Thymus (tissue), 11 donors: ENCODE results near the gene MGAT4B. TPM values are rescaled to one million over a fixed set of nuclear protein-coding genes. Genes with fewer than 3 reads are reported as not detected.

ENCODE experiments used
- DNase-seq, 9 donors: peaks; one replicate each; pipeline ENCODE4 v3.0.0-alpha.2; 2013; ENCODE audit warnings: low spot score in 9 of 9, low read depth in 6 of 9, missing footprints in 1 of 9
- H3K27ac ChIP-seq, 2 donors: one replicate each; pipeline ENCODE4 v1.5.1; 2013; ENCODE audit warnings: control low read depth in 1 of 2, low read depth in 1 of 2, low read length in 1 of 2, mild to moderate bottlenecking in 1 of 2, moderate library complexity in 1 of 2
- H3K27me3 ChIP-seq, 2 donors: one replicate each; pipeline ENCODE4 v1.5.1; 2013; ENCODE audit warnings: low read length in 1 of 2; ENCODE audit not compliant: control insufficient read depth in 2 of 2, insufficient read depth in 1 of 2
- H3K36me3 ChIP-seq, 2 donors: one replicate each; pipeline ENCODE4 v1.5.1; 2013; ENCODE audit warnings: low read length in 1 of 2, mild to moderate bottlenecking in 1 of 2, moderate library complexity in 1 of 2; ENCODE audit not compliant: control insufficient read depth in 2 of 2, insufficient read depth in 2 of 2
- H3K4me1 ChIP-seq, 2 donors: one replicate each; pipeline ENCODE4 v1.5.1; 2013; ENCODE audit warnings: low read length in 2 of 2; ENCODE audit not compliant: control insufficient read depth in 2 of 2, insufficient read depth in 2 of 2
- H3K4me3 ChIP-seq, 2 donors: one replicate each; pipeline ENCODE4 v1.5.1; 2013; ENCODE audit warnings: low read length in 2 of 2, control low read depth in 1 of 2, mild to moderate bottlenecking in 1 of 2
- H3K9me3 ChIP-seq, 2 donors: one replicate each; pipeline ENCODE4 v1.5.1; 2013; ENCODE audit warnings: low read length in 1 of 2, mild to moderate bottlenecking in 1 of 2; ENCODE audit not compliant: control insufficient read depth in 2 of 2, insufficient read depth in 1 of 2
- WGBS: extraction: QIAGEN DNeasy Blood & Tissue Kit; methylation state at CpG from one replicate; pipeline ENCODE4 v1.1.7; 2013; 5-methylcytosine and 5-hydroxymethylcytosine counted together
- polyA plus RNA-seq: library from polyadenylated mRNA; stranded (reverse); fragments of 200-250 nt; gene quantifications from one replicate; pipeline ENCODE4 v1.2.3, GENCODE V29; 2013
- total RNA-seq: library from RNA; stranded (reverse); fragments of 120-200 nt; gene quantifications from one replicate; pipeline ENCODE4 v1.2.4, GENCODE V29; 2013
- donor health status: healthy.

Gene MGAT4B
- total and polyA plus RNA-seq, 2 donors: 23.6 to 56.7 TPM

DNA sequence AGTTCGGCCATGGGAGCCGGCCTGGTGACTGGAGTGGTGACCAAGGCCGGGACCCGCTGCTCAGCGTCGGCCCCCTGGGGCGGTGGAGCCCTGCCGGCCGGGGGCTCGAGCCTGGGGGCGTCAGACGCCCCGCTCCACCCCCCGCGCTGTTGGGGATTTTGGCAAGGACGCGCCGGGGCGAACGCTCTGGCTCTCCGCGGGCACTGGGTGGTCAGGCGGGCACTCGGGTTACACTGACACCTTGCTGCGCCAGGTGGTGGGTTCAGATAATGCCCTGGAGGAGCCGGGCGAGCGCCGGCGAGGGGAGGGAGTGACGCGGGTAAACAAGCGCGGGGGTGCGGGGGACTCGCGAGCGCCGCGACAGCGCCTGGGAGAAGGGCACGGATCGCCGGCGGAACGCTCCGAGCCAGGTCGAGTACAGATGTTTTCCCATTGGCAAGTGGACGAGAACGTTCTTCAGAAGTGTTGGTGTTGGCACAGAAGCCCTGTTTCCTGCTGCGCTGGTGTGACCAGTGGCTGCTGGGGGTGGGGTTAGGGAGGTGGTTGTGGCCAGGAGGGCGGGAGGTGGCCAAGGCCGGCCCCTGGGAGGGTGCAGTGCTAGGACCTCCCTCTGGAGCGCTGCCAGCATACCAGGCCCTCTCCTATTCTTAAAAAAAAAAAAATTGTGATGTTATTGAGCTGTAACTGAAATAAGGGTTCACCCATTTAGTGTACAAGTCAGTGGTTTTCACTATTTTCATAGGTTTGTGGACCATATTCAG, 14.8 kb upstream of the MGAT4B start:
- Histone ChIP-seq H3K9me3 (peaks cover 0 to 1% of the 10 kb centered on the region in 2 donors), H3K27me3 (peaks cover 28 to 41% of the 10 kb centered on the region in 2 donors), H3K36me3 (peaks cover 30 to 31% of the 10 kb centered on the region in 2 donors), H3K4me3 (peak overlapping the region; percentile 59 to 72), H3K4me1 (peaks cover 15 to 46% of the 10 kb centered on the region in 2 donors), H3K27ac (peak overlapping the region; percentile 76 to 97)
- under 1% methylated on average over 54 of the region's 54 CpGs for WGBS
- peak in 4 of 9 donors; percentile 59 to 76 (median 64) for DNase-seq

DNA sequence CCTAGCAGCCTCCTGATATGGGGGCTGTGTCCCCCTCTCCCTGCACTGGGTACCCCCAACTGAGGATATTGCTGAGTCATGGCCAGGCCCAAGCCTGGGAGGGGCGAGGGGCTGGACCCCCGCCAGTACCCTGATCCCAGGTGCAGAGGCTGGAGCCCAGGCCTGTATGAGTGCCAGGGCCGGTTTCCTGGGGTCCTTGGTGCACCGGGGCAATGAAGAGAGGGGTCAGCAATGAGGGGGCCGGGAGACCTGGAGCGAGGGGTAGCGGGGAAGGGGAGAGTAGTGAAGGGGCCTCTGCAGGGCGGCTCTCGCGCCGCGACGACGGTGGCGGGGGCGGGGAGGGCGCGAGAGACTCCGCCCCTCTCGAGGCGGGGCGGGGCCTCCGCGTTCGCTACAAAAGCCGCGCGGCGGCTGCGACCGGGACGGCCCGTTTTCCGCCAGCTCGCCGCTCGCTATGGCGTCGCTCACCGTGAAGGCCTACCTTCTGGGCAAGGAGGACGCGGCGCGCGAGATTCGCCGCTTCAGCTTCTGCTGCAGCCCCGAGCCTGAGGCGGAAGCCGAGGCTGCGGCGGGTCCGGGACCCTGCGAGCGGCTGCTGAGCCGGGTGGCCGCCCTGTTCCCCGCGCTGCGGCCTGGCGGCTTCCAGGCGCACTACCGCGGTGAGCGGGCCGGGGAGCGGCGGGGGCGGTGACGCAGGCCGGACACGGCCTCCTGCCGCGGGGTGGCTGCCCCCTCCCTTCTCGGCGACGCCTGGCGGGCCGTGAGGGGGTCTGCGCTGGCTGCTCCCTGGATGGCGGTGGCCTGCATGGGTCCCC, 14.0 kb upstream of the MGAT4B start, which contains the start of gene SQSTM1:
SQSTM1 (plus strand) TSS at position 423 of the 815 bp plus-strand sequence; CDS start at position 455, 32 bp downstream.
- Histone ChIP-seq H3K4me3 (peak within 1 kb of the TSS; percentile 59 to 72), H3K4me1 (peaks cover 15 to 46% of the 10 kb centered on the region in 2 donors), H3K27ac (peak within 1 kb of the TSS; percentile 89 to 97), H3K9me3 (peaks cover 0 to under 1% of the 10 kb centered on the region in 2 donors), H3K36me3 (peaks cover 24% of the 10 kb centered on the region in 2 donors), H3K27me3 (peaks cover 28 to 49% of the 10 kb centered on the region in 2 donors)
- WGBS: under 1% methylated on average over 81 of the region's 81 CpGs
- DNase-seq: peak in 6 of 9 donors; percentile 73 to 90 (median 82)

- H3K27me3 ChIP-seq: peaks cover 28 to 52% of the 10 kb centered on the region in 2 donors
- peak overlapping the region; percentile 76 to 89 for H3K27ac ChIP-seq
- H3K4me1 ChIP-seq: peaks cover 15 to 46% of the 10 kb centered on the region in 2 donors
- H3K9me3 ChIP-seq: no peaks in the 10 kb centered on the region
- H3K36me3 ChIP-seq: peaks cover 19 to 22% of the 10 kb centered on the region in 2 donors
- WGBS: 74% methylated on average over 12 of the region's 12 CpGs
- DNase-seq: no peak
- H3K4me3 ChIP-seq: peak overlapping the region; percentile 59 to 72
Observed at GRCh38 chr5:179820127-179820482, 13.4 kb upstream of the MGAT4B start.

DNA sequence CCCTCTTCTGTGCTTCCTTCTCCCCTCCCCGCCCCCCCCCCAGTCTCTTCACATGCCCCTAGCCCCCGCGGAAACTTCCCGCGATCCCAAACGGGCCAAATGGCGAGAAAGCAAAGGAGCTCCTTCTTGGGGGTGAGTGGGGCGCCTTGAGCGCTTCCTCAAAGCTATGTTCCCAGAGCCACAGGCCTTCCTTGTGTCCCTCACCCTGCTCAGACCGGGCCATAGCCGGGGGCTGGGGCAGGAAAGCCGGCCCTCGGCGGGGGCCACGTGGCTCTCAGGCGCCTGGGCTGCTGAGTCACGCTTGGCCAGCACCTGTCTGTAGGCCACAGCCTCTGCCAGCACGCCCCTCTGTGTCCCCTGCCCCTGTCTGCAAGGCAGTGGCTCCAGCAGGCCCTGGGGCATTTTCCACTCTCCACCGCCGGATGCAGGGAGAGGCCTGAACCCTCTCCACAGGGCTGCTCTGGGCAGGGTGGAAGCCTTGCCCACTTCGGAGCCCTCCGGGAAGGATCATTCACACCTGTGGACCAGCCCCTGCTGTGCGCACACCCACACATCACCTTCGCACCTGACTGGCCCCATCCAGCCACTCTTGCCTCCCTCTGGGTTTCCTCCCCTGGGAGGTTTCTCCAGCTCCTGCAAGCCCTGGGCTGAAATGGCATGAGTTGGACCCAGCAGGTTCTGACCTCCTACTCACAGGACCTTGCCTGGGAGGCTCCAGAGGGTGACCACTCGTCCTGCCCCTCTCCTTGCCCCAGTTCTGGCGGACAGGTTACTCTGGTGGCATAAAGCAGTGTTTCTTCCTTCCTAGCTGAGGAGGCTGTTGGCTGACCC, 12.8 kb upstream of the MGAT4B start:
- H3K27ac ChIP-seq: peak overlapping the region; percentile 76 to 89
- H3K4me3 ChIP-seq: peak overlapping the region in 1 of 2 donors; percentile 72
- H3K27me3 ChIP-seq: peaks cover 28 to 52% of the 10 kb centered on the region in 2 donors
- no peaks in the 10 kb centered on the region for H3K9me3 ChIP-seq
- H3K36me3 ChIP-seq: peaks cover 13 to 16% of the 10 kb centered on the region in 2 donors
- peak in 1 of 9 donors; percentile 25 for DNase-seq
- H3K4me1 ChIP-seq: peaks cover 15 to 45% of the 10 kb centered on the region in 2 donors
- WGBS: 40% methylated on average over 26 of the region's 26 CpGs

- DNase-seq: peak in 3 of 9 donors; percentile 51 to 72 (median 63)
- H3K36me3 ChIP-seq: peaks cover 6 to 13% of the 10 kb centered on the region in 2 donors
- H3K9me3 ChIP-seq: no peaks in the 10 kb centered on the region
- H3K4me3 ChIP-seq: peak overlapping the region; percentile 2 to 26
- H3K27ac ChIP-seq: peak overlapping the region; percentile 55 to 89
- WGBS: 8% methylated on average over 35 of the region's 35 CpGs
- peaks cover 15 to 42% of the 10 kb centered on the region in 2 donors for H3K4me1 ChIP-seq
- peaks cover 28 to 52% of the 10 kb centered on the region in 2 donors for H3K27me3 ChIP-seq
Observed at GRCh38 chr5:179818746-179819295, 12.2 kb upstream of the MGAT4B start.

DNA sequence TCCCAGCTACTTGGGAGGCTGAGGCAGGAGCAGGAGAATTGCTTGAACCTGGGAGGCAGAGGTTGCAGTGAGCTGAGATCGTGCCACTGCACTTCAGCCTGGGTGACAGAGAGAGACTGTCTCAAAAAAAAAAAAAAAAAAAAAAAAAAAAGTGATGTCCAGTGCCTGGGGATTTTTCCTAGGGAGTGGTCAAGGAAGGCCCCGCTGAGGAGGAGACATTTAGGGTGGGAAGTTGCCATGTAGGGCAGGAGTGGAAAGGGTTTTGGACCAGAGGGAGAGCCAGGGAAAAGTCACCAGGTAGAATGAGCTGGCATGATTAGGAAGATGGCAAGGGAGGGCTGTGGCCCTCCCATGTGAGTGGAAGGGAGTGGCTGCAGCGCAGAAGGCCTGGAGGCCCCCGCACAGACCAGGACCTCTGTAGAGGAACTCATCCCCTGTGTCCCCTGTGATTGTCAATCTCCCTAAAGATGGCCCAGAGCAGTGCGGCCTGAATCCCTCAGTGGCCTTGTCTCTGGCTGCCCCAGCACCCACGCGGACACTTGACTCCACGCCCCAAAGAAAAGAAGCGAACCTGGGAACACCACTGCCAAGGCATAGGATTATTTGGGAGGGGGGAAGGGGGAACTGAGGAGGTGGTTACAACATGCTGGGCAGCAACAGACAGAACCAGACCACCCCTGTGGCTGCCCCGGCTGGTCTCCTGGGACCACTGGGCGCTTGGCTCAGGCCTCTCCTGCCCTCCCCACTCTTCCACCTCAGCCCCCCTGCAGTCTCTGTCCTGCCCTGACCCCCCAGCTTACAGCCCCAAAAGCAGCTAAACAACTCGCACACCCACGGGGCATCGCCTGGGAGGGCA, 11.5 kb upstream of the MGAT4B start:
- WGBS: 89% methylated on average over 14 of the region's 14 CpGs
- DNase-seq: no peak
- peaks cover 15 to 42% of the 10 kb centered on the region in 2 donors for H3K4me1 ChIP-seq

DNA sequence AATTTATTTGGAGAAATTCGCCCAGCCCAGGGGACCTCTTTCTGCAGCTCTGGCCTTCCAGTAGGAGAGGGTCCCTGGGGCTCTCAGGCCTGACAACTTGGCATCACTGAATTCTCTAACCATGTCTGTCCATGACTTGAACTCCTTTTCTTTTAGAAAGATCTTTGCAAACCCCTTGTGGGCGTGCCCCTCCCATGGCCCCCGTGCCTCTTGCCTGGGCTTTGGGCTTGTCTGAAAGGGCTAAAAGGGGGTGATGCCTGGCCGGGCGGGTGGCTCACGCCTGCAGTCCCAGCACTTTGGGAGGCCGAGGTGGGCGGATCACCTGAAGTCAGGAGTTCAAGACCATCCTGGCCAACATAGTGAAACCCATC, 10.8 kb upstream of the MGAT4B start:
- H3K4me1 ChIP-seq: peaks cover 12 to 39% of the 10 kb centered on the region in 2 donors
- 95% methylated on average over 8 of the region's 8 CpGs for WGBS
- no peak overlapping the region for H3K4me3 ChIP-seq
- H3K27me3 ChIP-seq: peaks cover 28 to 52% of the 10 kb centered on the region in 2 donors
- peaks cover 2 to 15% of the 10 kb centered on the region in 2 donors for H3K36me3 ChIP-seq
- no peak for DNase-seq
- H3K9me3 ChIP-seq: no peaks in the 10 kb centered on the region
- no peak overlapping the region for H3K27ac ChIP-seq

More for the DNA sequence above, 11.5 kb upstream of the MGAT4B start:
- H3K9me3 ChIP-seq: no peaks in the 10 kb centered on the region
- H3K27me3 ChIP-seq: peaks cover 28 to 52% of the 10 kb centered on the region in 2 donors
- H3K27ac ChIP-seq: peak overlapping the region; percentile 55 to 66
- peaks cover 2 to 10% of the 10 kb centered on the region in 2 donors for H3K36me3 ChIP-seq
- H3K4me3 ChIP-seq: peak overlapping the region in 1 of 2 donors; percentile 2
